B cell (primary cell): Measurements from ENCODE around the gene MOB3A.

Source experiments
- CTCF ChIP-seq: fragments of 200-600 bp; IDR thresholded peaks from one replicate; pipeline ENCODE4 v1.8.0; 2022; ENCODE audit warnings: antibody characterized with exemption, mild to moderate bottlenecking
- EZH2 ChIP-seq: IDR thresholded peaks from 2 replicates; pipeline ENCODE4 v1.6.1; 2012; ENCODE audit warnings: borderline replicate concordance, low read depth, mild to moderate bottlenecking, moderate library complexity, low read length; ENCODE audit not compliant: insufficient read depth, poor library complexity, severe bottlenecking

- no peak for TF ChIP-seq CTCF
- no peak for TF ChIP-seq EZH2
Measured at GRCh38 chr19:2126879-2127518, 30.9 kb upstream of the MOB3A start.
